Putamen (tissue), 1 donor: ENCODE measurements around the gene MTIF2.
"Not testable (repeated sequence)": the region's sequence is repeated elsewhere in the genome, so short reads cannot be mapped to it uniquely, and the experiment has no call there.

Experiments used
- DNase-seq: peaks from one replicate; pipeline ENCODE4 v3.0.0-alpha.2; 2016; ENCODE audit warnings: low spot score

The MTIF2 gene, protein sequence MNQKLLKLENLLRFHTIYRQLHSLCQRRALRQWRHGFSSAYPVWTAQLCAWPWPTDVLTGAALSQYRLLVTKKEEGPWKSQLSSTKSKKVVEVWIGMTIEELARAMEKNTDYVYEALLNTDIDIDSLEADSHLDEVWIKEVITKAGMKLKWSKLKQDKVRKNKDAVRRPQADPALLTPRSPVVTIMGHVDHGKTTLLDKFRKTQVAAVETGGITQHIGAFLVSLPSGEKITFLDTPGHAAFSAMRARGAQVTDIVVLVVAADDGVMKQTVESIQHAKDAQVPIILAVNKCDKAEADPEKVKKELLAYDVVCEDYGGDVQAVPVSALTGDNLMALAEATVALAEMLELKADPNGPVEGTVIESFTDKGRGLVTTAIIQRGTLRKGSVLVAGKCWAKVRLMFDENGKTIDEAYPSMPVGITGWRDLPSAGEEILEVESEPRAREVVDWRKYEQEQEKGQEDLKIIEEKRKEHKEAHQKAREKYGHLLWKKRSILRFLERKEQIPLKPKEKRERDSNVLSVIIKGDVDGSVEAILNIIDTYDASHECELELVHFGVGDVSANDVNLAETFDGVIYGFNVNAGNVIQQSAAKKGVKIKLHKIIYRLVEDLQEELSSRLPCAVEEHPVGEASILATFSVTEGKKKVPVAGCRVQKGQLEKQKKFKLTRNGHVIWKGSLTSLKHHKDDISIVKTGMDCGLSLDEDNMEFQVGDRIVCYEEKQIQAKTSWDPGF

DNA sequence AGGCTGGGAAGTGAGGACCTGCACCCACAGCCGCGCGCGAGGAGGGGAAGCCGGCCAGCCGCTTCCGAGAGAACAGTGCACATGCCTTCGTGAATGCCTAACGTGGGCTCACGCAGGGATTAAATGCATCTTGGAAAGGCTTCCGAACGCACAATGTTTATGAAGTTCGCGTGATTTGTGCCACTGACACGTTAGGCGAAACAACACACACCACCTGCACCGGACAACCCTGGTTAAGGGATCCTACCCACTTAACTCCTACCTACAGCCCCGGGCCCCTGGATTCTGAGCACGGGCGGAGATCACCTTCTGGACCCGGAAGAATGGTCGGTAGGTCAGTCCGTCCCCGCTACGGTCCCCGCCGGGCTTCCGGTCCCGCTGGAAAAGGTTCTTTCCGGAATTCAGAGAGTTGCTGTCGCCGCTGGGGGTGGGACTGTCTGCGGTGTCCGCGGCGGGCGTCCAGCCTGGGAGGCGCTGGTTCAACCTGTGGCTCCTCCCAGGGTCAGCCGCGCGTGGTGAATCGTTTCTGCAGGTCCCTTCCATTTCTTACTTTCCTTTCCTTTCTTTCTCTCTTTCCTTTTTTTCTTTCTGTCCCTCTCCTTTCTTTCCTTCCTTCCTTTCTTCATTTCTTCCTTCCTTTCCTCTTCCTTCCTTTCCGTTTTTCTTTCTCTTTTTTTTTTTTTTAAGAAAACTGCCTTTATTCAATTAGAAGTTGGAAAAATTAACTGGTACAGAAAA, at the start of gene MTIF2:
TSS of gene MTIF2 (minus strand) at position 325 of the 738 bp plus-strand sequence. CDS start 5,373 bp downstream, outside the sequence.
- peak; percentile 90 for DNase-seq

DNA sequence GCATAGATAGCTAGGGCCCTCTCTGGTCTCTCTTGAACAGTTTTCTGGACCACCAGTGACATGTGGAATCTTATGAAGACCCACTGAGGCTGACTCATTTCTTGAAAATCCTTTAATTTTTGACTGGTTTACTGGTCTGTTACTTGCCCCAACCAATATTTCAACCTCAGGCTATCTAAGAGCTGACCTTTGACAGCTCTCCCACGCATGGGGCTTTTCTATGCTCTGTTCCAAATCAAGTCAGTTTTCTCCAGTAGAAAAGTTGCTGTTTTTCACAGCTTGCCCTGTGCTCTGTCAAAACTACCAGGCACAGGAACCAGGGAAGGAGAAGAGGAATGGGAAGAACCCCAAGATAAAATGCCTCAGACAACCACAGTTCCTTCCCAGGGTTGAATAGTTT, 46.0 kb upstream of the MTIF2 start:
- no peak for DNase-seq

DNA sequence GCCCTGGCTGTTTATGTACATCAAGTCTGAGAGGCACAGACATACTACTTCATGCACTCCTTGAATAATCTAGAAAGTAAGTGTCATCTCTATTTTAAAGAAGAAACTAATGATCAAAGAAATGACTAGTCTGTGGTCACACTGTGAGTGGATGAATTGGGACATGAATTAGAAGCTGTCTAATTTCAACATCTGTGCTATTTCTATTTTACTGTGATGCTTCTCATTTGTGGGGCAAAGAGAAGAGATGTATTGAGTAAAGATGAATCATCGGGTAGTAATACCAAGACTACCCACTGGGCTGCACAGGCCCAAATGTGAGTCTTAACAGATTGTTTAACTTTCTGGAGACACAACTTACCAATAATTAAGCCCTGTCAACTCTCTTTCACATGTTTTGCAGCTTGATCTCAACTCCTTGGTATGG, 42.4 kb upstream of the MTIF2 start:
- no peak for DNase-seq

DNA sequence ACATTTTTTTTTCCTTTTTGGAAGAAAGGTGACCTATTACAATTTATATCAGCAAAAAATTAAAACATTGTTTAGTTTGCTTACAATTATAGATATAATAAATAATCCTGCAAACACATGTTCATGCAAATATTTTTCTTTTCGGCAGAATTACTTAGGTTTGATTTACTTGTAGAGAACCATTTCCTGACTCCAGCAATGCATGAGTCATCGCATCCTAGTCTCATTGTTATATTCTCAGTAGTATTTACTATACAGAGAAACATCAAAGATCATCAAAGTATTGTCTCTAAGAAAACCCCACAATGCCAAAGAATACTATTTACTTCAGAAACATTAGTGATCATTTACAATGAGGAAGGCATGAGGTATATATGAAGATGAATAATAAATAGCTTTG, 40.4 kb upstream of the MTIF2 start:
- no peak for DNase-seq

DNA sequence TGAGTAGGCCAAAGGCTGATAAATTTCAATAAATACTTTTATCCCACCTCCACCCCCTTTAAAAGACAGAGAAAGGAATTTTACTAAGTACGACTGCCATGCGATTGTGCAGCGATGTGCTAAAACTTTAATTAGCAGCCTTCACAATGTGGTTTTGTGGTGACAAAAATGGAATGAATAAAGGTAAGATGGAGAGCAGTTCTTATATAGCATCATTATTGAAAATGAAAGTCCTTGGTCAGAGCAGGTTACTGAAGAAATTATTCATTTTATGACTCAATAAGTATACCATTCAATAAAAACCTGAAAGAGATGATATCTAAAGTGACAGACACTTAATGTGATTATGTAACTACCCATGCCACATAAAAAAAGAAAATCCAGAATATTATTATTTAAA, 33.2 kb upstream of the MTIF2 start:
- no peak for DNase-seq

DNA sequence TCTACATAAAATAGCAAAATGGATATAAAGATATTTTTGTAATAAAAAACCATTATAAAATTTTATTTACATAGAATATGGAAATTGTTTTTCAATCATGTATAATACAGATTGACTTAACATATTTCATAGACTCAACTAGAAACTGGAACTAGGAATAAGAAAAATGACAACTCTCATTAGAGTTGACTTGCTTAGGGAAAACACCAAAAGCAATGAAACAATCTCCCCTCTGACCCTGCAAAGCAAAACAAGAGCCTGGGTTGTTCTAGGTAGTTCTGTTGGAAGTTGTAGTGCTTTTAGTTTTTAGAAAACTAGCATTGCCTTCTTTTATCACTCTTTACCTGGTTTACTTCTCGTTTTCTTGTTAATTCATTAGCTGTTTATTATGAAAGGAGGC, 32.2 kb upstream of the MTIF2 start:
- no peak for DNase-seq

DNA sequence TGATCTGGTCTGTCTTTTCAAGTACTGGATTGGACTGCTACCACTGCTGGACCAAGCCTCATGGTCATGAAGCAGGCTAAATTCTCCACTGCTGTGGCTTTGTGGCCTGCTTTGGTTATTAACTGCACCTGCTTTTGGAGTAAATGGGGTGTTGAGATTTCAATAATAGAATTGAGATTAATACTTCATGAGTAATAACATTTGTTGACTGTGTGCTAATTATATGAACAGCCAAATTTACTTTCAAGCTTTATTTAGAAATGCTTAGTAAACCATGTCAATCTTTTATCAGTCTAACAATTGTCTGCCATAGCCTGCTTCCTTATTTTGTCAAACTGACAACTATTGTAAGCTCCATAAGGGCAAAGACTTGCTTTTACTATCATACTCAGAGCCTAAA, 27.4 kb upstream of the MTIF2 start:
- no peak for DNase-seq

DNA sequence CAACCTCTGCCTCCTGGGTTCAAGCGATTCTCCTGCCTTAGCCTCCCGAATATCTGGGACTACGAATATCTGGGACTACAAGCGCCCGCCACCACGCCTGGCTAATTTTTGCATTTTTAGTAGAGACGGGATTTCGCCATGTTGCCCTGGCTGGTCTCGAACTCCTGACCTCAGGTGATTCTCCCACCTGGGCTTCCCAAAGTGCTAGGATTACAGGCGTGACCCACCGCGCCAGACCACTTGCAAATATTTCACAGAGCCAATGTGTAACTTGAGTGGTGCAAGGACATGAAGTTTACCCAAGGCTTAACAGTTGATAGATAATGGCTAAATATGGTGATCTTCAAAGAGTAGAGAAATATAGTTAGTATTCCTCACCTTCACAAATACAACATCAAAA, 14.1 kb upstream of the MTIF2 start:
- DNase-seq: no peak

DNA sequence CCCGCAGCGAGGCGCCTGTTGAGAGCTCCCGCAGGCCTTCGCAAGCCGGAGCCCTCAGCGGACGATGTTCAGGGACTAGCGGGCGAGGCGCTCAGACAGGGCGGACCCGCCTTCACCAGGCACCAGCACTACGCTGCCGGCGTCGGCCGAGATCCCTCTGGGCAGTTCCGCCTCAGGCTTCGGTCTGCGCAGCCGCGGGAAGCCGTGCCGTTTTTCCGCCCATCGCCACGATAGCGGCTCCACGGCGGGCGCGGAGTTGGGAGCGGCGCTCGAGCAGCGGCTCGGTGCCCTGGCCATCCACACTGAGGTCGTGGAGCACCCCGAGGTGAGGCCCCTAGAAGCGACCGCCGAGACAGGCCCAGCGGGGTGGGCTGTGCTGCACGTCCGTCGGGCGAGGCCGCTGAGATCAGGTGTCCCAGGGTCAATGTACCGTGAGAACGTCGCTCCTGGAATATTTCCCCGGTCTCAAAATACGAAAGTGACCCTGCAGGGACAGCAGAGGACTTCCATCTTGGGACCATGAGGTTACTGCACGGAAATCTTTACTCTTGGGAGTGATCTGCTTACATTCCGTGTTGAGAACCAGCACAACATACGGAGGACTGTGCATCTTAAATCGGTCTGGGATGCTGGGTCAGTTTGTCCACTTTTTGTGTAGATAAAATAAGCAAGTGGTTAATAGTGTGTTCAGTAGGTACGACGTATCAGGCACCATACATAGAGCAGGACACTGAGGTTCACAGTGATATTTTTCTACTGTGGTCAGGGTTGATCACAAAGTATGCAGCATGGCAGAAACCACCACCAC, 13.3 kb upstream of the MTIF2 start:
- DNase-seq: peak; percentile 72

DNA sequence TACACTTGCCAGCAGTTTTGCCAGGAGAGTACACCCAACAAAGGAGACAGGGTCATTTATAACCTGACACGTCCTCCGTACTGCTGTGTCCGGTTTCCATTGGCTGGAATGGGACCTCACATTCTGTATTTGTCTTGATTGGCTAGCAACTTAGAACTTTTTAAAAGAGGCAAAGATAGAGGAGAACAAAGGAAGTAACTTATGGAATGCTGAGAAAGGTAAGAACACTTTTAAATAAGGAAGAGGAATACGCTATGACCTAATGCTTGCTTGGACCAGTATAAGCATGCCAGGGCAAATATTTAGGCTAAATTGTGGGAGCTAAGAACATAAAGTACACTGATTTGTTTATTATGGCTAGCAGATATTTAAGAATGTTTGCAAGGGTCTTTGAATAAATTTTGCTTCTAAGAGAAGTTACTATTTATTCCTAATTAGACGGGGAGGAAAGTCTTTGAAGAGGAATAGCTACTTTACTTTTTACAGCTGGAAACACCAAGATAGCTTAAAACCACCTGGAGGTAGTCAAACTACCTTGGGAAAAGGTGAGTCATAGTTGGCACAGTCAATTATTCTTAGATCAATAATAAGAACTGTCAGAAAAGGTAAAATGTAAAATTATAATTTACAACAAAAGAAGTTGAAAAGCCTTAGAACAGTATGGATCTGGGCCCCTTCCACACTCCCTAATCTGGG, 12.0 kb upstream of the MTIF2 start:
- not testable (repeated sequence) for DNase-seq

DNA sequence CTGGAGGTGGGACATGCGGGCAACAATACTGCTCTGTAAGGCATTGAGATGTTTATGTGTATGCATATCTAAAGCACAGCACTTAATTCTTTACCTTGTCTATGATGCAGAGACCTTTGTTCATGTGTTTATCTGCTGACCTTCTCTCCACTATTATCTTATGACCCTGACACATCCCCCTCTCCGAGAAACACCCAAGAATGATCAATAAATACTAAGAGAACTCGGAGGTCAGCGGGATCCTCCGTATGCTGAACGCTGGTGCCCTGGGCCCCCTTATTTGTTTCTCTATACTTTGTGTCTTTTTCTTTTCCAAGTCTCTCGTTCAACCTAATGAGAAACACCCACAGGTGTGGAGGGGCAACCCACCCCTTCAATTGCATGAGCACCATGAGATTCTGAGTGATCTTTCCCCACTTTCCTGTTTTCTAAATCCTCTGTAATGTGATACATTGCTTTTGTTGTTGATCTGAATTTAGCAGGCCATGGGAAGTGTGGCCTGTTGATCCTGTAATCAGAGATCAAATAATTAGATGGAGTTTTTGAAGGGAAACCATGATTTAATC, 10.9 kb upstream of the MTIF2 start:
- DNase-seq: not testable (repeated sequence)

DNA sequence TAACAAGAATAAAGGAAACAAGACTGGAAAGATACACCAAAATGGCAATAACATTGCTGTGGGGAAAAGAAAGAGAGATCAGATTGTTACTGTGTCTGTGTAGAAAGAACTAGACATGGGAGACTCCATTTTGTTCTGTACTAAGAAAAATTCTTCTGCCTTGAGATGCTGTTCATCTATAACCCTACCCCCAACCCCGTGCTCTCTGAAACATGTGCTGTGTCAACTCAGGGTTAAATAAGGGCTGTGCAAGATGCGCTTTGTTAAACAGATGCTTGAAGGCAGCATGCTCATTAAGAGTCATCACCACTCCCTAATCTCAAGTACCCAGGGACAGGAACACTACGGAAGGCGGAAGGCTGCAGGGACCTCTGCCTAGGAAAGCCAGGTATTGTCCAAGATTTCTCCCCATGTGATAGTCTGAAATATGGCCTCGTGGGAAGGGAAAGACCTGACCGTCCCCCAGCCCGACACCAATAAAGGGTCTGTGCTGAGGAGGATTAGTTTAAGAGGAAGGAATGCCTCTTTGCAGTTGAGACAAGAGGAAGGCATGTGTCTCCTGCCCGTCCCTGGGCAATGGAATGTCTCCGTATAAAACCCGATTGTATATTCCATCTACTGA, 10.3 kb upstream of the MTIF2 start:
- not testable (repeated sequence) for DNase-seq

DNA sequence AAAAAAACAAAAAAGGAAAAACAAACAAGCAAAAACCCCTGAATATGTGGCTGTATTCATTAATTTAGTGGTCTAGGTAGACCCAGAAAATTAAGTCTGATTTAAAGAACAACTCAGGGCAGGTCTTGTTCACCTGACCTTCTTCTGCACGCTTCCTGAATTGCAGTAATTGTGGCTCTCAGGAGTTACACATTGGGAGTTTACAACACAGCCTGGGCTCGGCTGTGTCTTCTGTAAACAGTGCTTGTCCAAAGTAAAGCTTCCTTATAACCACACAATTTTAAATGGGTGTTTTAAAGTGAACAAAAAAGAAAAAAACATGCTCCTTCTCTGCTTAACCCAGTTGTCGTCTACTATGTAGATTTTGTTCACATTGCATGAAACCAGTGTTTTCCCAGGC, 8.3 kb upstream of the MTIF2 start:
- DNase-seq: no peak

DNA sequence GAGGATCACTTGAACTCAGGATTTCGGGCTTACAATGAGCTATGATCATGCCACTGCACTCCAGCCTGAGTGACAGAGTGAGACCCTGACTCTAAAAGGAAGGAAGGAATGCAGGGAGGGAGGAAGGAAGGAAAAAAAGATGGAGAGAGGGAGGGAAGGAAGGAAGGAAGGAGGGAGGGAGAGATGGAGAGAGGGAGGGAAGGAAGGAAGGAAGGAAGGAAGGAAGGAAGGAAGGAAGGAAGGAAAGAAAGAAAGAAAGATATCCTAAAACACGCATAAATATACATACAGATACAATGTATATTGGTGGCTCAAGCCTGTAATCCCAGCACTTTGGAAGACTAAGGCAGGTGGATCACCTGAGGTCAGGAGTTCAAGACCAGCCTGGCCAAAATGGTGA, 5.3 kb upstream of the MTIF2 start:
- not testable (repeated sequence) for DNase-seq

DNA sequence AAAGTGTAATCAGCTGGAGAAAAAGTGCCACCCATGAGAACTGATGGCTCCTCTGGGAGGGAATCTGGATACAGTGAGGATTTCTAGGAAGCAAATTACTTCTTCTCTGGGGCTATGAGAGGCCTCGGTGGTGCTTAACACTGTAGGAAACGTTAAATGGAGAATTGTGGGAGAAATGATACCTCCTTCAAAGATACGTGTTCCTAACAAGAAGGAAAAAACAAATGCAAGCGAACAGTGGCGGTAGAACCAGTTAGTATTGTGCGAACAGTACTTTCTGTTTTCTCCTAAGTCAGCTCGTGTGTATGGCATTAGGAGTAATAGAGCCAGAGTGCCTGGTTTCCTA, 587 bp upstream of the MTIF2 start:
- DNase-seq: no peak

DNA sequence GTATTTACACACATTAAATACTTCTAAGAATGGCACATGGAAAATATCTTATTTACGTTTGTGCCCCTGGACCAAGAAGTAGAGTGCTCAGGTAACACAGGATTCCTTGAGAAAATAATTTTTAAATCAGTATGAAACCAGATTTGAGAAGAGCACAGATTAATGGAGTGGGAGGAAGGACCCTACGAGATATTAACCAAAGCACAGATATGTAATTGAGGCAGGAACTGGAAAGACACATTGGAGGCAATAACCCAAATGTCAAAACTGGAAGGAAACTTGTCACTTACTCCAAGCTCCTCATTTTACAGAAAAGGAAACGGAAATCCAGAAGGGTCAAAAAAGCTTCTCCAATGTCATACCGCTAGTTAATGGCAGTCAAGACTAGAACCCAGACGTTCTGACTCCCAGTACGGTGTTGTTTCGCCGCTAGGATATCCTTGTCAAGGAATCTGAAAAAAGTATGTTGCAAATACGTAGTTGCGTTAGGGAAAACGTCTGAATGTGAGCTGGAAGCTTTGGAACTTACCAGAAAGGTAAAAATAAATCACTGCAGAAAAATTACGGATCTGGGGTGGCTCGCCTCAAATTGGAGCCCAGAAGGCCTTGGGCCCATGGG, 634 bp downstream of the MTIF2 start:
- DNase-seq: no peak

DNA sequence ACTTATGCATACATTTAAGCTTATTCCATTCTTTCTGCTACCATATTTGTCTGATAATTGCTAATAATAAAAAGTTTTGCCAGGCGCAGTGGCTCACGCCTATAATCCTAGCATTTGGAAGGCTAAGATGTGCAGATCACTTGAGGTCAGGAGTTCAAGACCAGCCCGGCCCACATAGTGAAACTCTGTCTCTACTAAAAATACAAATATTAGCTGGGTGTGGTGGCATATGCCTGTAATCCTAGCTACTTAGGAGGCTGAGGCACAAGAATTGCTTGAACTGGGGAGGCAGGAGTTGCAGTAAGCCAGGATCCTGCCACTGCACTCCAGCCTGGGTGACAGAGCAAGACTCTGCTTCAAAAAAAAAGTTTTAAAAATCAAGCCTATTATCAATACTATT, 9.4 kb downstream of the MTIF2 start:
- DNase-seq: not testable (repeated sequence)

DNA sequence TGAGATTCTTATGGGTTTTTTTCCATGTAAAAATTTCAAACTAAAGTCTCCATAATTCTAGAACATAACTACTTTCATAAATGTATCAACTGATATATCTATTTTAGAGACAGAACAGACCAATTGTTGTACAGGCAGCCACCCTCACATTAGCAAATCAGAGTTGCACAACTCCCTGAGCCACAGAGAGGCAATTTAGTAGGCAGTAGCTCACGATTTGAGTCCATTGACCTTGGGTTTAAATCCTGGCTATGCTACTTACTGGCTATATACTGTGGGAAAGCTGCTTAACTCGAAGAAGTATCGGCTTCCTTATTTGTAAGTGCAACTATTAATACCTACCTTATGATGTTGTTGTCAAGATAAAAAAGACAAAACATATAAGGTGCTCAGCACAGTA, 16.2 kb downstream of the MTIF2 start:
- no peak for DNase-seq

DNA sequence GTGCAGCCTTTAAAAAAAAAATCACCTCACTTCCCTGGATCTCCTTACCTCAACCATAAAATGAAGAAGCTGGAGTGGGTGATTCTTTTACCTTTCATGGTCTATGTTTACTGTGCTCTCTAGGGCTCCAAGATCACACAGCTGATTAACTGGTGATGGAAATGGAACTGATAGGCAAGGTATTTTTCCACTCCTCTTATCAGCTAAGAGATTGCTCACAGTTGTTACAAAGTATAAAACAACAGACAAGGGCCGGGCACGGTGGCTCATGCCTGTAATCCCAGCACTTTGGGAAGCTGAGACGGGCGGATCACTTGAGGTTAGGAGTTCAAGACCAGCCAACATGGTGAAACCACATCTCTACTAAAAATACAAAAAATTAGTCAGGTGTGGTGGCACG, 22.0 kb downstream of the MTIF2 start:
- no peak for DNase-seq

DNA sequence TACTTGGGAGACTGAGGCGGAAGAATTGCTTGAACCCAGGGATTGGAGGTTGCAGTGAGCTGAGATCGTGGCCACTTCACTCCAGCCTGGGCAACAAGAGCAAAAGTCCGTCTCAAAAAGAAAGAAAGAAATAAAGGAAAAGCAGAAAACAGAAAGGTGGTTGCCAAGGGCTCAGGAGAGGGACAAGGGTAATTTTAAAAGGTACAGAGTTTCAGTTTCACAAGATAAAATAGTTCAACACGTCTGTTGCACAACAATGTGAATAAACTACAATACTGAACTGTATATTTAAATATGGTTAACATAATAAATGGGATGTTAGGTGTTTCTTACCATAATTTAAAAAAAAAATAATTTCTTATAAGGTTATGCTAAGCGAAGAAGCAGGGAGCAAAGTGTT, 23.6 kb downstream of the MTIF2 start:
- no peak for DNase-seq
